Measurements from ENCODE around the gene KDM4C. TPM values are rescaled to one million over a fixed set of nuclear protein-coding genes. Genes with fewer than 3 reads are reported as not detected.

The KDM4C gene
- total RNA-seq, 1 experiment from 2014 or later, result 7.1 TPM

GRCh38 chr9:6794936-6795335 lies 37.2 kb downstream of the KDM4C start:
- intact Hi-C loops (cut with micrococcal nuclease; ENCODE audit: unreplicated experiment) (no loop called here), in situ Hi-C loops (cut with HindIII; ENCODE audit: low pct_unique_long_range_greater_than_20kb, low sequenced_read_pairs) (no loop called here)
- TF ChIP-seq SIN3A (IDR thresholded peaks at IDR 0.05; ENCODE audit: borderline replicate concordance, insufficient read depth, low read depth, low read length) (no peak), POLR2AphosphoS5 (IDR thresholded peaks at IDR 0.05; ENCODE audit: low read depth, low read length) (no peak), TCF7L2 (IDR thresholded peaks at IDR 0.05; ENCODE audit: low read depth, low read length) (no peak)
- TF ChIP-seq, protein P1, sequence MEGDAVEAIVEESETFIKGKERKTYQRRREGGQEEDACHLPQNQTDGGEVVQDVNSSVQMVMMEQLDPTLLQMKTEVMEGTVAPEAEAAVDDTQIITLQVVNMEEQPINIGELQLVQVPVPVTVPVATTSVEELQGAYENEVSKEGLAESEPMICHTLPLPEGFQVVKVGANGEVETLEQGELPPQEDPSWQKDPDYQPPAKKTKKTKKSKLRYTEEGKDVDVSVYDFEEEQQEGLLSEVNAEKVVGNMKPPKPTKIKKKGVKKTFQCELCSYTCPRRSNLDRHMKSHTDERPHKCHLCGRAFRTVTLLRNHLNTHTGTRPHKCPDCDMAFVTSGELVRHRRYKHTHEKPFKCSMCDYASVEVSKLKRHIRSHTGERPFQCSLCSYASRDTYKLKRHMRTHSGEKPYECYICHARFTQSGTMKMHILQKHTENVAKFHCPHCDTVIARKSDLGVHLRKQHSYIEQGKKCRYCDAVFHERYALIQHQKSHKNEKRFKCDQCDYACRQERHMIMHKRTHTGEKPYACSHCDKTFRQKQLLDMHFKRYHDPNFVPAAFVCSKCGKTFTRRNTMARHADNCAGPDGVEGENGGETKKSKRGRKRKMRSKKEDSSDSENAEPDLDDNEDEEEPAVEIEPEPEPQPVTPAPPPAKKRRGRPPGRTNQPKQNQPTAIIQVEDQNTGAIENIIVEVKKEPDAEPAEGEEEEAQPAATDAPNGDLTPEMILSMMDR (IDR thresholded peaks at IDR 0.05), result no peak
- TF ChIP-seq, protein P2, sequence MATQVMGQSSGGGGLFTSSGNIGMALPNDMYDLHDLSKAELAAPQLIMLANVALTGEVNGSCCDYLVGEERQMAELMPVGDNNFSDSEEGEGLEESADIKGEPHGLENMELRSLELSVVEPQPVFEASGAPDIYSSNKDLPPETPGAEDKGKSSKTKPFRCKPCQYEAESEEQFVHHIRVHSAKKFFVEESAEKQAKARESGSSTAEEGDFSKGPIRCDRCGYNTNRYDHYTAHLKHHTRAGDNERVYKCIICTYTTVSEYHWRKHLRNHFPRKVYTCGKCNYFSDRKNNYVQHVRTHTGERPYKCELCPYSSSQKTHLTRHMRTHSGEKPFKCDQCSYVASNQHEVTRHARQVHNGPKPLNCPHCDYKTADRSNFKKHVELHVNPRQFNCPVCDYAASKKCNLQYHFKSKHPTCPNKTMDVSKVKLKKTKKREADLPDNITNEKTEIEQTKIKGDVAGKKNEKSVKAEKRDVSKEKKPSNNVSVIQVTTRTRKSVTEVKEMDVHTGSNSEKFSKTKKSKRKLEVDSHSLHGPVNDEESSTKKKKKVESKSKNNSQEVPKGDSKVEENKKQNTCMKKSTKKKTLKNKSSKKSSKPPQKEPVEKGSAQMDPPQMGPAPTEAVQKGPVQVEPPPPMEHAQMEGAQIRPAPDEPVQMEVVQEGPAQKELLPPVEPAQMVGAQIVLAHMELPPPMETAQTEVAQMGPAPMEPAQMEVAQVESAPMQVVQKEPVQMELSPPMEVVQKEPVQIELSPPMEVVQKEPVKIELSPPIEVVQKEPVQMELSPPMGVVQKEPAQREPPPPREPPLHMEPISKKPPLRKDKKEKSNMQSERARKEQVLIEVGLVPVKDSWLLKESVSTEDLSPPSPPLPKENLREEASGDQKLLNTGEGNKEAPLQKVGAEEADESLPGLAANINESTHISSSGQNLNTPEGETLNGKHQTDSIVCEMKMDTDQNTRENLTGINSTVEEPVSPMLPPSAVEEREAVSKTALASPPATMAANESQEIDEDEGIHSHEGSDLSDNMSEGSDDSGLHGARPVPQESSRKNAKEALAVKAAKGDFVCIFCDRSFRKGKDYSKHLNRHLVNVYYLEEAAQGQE (IDR thresholded peaks at IDR 0.05; ENCODE audit: insufficient read depth in 1 of 2, low read depth in 2 of 2, low read length in 1 of 2), result no peak
- no peaks in the 10 kb centered on the region for H3K27me3 ChIP-seq (ENCODE audit: control insufficient read depth, insufficient read depth, low read length)
- POLR2A ChIA-PET, result no interaction called here
- H3K36me3 ChIP-seq (ENCODE audit: control insufficient read depth, insufficient read depth, low read length), result no peaks in the 10 kb centered on the region
- ATAC-seq (no peak), DNase-seq (ENCODE audit: low read depth, low spot score) (no peak)
- no peaks in the 10 kb centered on the region for H3K9me3 ChIP-seq (ENCODE audit: control insufficient read depth, insufficient read depth, low read depth, low read length)
- no peak overlapping the region for H3K27ac ChIP-seq (ENCODE audit: low read length)
- CTCF ChIA-PET, result no interaction called here
- H3K4me3 ChIP-seq (ENCODE audit: low read depth in 2 of 2, low read length in 2 of 2), result no peak overlapping the region
- no TSS peak for BruUV-seq (replicated peaks)
- no peaks in the 10 kb centered on the region for H3K4me1 ChIP-seq (ENCODE audit: control insufficient read depth, insufficient read depth, low read length)

DNA sequence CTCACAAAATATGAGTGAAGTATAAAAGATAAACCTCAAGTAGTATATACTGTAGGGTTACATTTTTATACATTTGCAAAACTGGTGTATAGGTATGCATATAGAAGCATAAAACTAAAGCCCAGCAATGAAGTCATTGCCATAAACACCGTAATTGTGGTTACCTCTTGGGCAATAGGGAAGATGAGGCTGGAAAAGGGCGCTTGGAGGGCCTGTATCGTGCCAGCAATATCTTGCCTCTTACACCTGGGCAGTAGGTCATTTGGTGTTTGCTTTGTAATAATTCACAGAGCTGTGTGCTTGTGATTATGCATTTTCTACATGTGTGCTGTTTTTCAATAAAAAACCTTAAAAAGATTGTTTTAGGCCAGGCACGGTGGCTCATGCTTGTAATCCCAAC lies 45.2 kb downstream of the KDM4C start:
- no peak overlapping the region for H3K4me3 ChIP-seq (ENCODE audit: low read depth in 2 of 2, low read length in 2 of 2)
- CTCF ChIA-PET, result no interaction called here
- no peaks in the 10 kb centered on the region for H3K36me3 ChIP-seq (ENCODE audit: control insufficient read depth, insufficient read depth, low read length)
- ATAC-seq, result no peak
- no peaks in the 10 kb centered on the region for H3K9me3 ChIP-seq (ENCODE audit: control insufficient read depth, insufficient read depth, low read depth, low read length)
- in situ Hi-C loops (cut with HindIII; ENCODE audit: low pct_unique_long_range_greater_than_20kb, low sequenced_read_pairs) (no loop called here), intact Hi-C loops (cut with micrococcal nuclease; ENCODE audit: unreplicated experiment) (no loop called here)
- H3K27ac ChIP-seq (ENCODE audit: low read length), result no peak overlapping the region
- no peaks in the 10 kb centered on the region for H3K27me3 ChIP-seq (ENCODE audit: control insufficient read depth, insufficient read depth, low read length)
- POLR2A ChIA-PET, result no interaction called here
- no peak for DNase-seq (ENCODE audit: low read depth, low spot score)
- no TSS peak for BruUV-seq (replicated peaks)
- no peaks in the 10 kb centered on the region for H3K4me1 ChIP-seq (ENCODE audit: control insufficient read depth, insufficient read depth, low read length)
- TF ChIP-seq, protein P1 (IDR thresholded peaks at IDR 0.05), result no peak
- TF ChIP-seq TCF7L2 (IDR thresholded peaks at IDR 0.05; ENCODE audit: low read depth, low read length) (no peak), POLR2AphosphoS5 (IDR thresholded peaks at IDR 0.05; ENCODE audit: low read depth, low read length) (no peak), SIN3A (IDR thresholded peaks at IDR 0.05; ENCODE audit: borderline replicate concordance, insufficient read depth, low read depth, low read length) (no peak)
- TF ChIP-seq, protein P2 (IDR thresholded peaks at IDR 0.05; ENCODE audit: insufficient read depth in 1 of 2, low read depth in 2 of 2, low read length in 1 of 2), result no peak
